M059J (cell line): ENCODE measurements around the gene C19orf12. TPM values are rescaled to one million over a fixed set of nuclear protein-coding genes. Genes with fewer than 3 reads are reported as not detected.
A peak's percentile ranks its signal among the peaks of the same experiment; 100 is the strongest.

Source experiments
- DNase-seq: peaks from one replicate; pipeline ENCODE4 v3.0.0-alpha.2; 2012; ENCODE audit warnings: low read depth
- total RNA-seq: library from RNA; depleted of rRNA; stranded (reverse); fragments of >200 nt; shearing (Covaris generic); gene quantifications from 2 replicates; pipeline ENCODE4 v1.2.3, GENCODE V29; 2014; rRNA removed

The C19orf12 gene
- total RNA-seq, 1 experiment from 2014 or later = 29.0 TPM

DNA sequence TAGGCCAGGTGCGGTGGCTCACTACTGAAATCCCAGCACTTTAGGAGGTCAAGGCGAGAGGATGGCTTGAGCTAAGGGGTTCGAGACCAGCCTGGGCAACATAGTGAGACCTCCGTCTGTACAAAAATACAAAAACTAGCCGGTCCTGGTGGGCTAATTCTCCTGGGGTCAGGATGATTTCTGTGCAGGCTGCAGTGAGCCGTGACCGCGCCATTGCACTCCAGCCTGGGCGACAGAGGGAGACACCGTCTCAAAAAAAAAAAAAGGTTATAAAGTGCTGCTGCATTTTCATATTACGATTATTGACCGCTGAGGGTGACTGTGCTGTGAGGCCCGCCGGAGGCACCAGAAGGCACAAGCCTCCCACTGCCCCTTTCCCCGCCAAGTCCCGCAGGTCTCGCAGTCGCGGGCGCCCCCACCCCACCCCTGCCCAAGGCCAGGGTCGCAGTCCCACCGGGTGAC lies 50.3 kb downstream of the C19orf12 start:
- no peak for DNase-seq

DNA sequence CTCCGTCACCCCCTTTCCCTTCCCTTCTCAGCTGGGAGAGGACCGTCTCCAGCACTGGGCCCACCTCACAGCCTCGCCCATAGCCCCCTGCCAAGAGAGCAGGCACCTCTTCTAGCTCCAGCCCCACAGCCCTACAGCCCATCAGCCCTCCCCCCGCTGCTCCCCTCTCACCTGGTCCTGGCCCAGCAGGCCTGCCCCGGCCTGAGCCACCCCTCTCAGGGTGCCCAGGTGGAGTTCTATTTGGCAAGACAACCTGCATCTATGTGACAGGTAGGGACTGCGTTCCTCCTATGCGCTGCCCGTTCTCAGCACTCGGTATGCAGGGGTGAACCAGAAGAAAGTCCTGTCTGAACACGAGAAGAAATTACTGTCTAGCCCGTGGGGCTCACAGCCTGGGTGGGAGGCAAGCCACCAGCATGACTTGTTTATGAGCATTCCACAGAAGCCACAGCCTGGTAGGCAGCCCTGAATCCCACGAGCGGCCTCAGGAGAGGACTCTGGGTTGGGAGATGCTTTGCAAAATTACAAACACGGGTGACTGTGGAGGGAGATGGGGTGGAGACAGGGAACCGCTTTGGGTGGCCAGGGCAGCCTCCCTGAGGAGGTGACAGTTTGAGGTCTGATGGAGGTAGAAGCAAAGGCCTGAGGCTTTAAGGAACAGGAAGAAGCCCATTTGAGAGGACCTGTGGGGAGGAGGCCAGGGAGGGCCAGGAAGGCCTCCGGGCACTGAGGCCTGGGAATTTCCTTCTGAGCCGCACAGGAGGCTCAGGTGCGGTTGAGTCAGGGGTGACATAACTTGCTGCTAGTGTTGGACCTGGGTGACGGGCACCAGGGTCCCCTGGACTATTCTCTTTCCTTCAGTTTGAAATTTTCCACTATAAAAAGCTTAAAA lies 51.0 kb downstream of the C19orf12 start:
- peak; percentile 76 for DNase-seq

GRCh38 chr19:29662604-29663404 lies 52.3 kb downstream of the C19orf12 start:
- DNase-seq = peak; percentile 92

DNA sequence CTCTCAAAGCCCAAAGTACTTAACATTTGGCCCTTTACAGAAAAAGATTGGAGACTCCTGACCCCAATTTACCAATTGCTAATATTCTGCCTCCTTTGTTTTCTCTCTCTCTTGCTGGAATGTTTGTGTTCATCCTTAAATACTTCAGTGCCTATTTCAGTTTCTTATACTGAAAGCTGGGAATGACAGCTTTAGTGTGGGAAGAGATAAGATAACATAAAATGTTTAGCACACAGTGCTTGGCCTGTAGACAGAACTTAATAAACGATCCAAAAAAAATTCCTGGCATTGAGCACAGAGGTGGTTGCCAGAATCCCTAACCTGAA lies 52.8 kb downstream of the C19orf12 start:
- no peak for DNase-seq

GRCh38 chr19:29660835-29661234 lies 54.2 kb downstream of the C19orf12 start:
- no peak for DNase-seq

DNA sequence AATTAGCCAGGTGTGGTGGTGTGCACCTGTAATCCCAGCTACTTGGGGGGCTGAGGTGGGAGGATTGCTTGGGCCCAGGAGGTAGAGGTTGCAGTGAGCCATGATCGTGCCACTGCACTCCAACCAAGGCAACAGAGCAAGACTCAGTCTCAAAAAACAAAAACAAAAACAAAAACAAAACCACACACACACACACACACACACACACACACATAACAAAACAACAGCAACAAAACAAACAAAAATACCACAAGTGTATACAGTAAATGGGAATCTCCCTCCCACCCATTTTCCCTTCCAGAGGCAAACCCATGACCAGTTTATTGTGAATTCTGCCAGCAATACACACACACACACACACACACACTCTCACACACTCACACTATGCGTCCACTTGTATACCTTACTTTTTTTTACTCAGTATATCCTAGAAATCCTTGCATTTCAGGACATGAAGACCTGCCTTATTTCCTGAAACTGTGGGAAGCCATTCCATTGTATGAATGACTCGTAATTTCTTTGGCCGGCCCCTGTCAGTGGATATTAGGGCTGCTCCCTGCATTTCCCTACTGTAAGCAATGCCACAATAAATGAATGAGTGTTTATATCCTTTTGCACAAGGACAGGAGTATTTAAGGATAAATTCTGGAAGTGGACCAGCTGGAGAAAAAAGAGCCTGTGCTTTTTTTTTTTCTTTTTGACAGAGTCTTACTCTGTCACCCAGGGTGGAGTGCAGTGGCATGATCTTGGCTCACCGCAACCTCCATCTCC lies 56.7 kb downstream of the C19orf12 start:
- DNase-seq = peak; percentile 37

- no peak for DNase-seq
These were observed 59.3 kb downstream of the C19orf12 start for GRCh38 chr19:29655648-29656335.

- no peak for DNase-seq
These were observed 61.7 kb downstream of the C19orf12 start for GRCh38 chr19:29653398-29653797.

DNA sequence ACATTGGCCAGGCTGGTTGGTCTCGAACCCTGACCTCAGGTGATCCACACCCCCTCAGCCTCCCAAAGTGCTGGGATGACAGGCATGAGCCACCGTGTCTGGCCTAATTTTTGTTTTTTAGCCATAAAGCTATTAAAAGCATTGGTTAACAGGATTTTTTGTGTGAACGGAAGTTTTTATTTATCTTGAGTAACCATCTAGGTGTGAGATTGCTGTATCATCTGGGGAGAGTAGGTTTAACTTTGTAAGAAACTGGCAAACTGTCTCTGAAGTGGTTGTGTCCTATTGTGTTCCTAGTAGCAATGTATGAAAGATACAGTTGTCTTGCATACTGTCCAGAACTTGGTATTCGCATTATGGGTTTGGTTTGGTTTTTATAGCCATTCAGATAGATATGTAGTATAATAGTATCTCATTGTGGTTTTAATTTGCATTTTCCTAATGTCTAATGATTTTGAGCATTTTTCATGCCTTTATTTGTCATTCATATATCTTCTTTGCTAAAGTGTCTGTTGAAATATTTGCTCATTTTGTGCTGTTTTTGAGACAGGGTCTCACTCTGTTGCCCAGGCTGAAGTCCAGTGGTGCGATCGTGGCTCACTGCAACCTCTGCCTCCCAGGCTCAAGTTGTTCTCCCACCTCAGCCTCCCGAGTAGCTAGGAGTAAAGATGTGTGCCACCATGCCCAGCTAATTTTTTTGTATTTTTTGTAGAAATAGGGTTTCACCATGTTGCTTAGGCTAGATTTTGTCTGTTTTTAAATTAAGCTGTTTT lies 63.3 kb downstream of the C19orf12 start:
- DNase-seq = no peak

DNA sequence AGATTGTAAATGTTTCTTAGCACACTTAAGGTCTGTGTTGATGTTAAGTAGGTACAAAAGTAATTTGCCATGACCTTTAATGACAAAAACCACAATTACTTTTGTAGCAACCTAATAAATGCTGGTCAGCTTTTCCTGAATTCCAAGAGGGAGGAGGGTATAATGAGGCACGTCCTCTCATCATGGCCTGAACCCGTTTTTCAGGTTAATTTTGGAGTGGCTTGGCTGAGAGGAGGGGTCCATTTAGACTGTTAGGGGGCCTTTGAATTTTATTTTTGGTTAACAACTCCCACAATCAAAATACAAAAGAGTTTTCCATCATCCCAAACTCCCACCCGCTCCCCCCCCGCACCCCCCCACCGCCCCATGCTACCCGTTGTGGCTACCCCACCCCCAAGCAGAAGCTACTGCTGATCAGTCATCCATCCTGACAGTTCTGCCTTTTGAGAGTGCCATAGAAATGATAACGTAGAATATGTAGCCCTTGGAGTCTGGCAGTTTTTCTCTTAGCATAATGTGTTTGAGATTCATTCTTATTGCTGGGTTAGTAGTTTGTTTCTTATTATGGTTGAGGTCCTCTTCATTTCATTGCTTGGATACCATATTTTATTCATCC lies 64.2 kb downstream of the C19orf12 start:
- DNase-seq = no peak

Other genes starting within 250 kb of the C19orf12 start
- not detected in 2 replicates for gene VSTM2B, start 189.3 kb downstream of the C19orf12 start, total RNA-seq
- 133 and 146 TPM in 2 replicates for gene POP4, start 109.0 kb downstream of the C19orf12 start, total RNA-seq
- 4.2 and 10.7 TPM in 2 replicates for gene PLEKHF1, start 49.8 kb downstream of the C19orf12 start, total RNA-seq
- gene CCNE1, start 96.7 kb upstream of the C19orf12 start, total RNA-seq = 33.0 and 40.2 TPM in 2 replicates
- 42.7 and 63.0 TPM in 2 replicates for gene URI1, start 227.0 kb upstream of the C19orf12 start, total RNA-seq